Epithelial cell of esophagus (primary cell): Measurements from ENCODE around the gene TTC39A.

Experiments
- DNase-seq: peaks from one replicate; pipeline ENCODE4 v3.0.0; 2010; ENCODE audit warnings: low read depth
- H3K4me3 ChIP-seq: 2 replicates; pipeline ENCODE4 v1.5.1; 2011; ENCODE audit warnings: mild to moderate bottlenecking, low read length, control low read depth
- CTCF ChIP-seq: IDR thresholded peaks from 2 replicates; pipeline ENCODE4 v1.5.1; 2011; ENCODE audit warnings: low read depth, mild to moderate bottlenecking, low read length, control low read depth, inconsistent platforms; ENCODE audit not compliant: insufficient read depth; ENCODE audit errors: missing control alignments

The TTC39A gene

GRCh38 chr1:51346086-51346942 lies 16.0 kb upstream of the TTC39A start:
- TF ChIP-seq CTCF, result no peak

GRCh38 chr1:51345300-51345687 lies 14.9 kb upstream of the TTC39A start:
- TF ChIP-seq CTCF, result no peak
- no peak for DNase-seq
- no peak overlapping the region for H3K4me3 ChIP-seq

More at GRCh38 chr1:51346086-51346942, 16.0 kb upstream of the TTC39A start:
- H3K4me3 ChIP-seq, result no peak overlapping the region
- no peak for DNase-seq

GRCh38 chr1:51344602-51345299 lies 14.4 kb upstream of the TTC39A start:
- no peak for TF ChIP-seq CTCF
- peak overlapping the region; percentile 31 for H3K4me3 ChIP-seq

GRCh38 chr1:51344276-51344601 lies 13.9 kb upstream of the TTC39A start:
- H3K4me3 ChIP-seq, result peak overlapping the region; percentile 31
- TF ChIP-seq CTCF, result no peak
- DNase-seq, result no peak

More at GRCh38 chr1:51344602-51345299, 14.4 kb upstream of the TTC39A start:
- DNase-seq, result no peak

- DNase-seq, result no peak
- no peak for TF ChIP-seq CTCF
- H3K4me3 ChIP-seq, result no peak overlapping the region
Observed at GRCh38 chr1:51343624-51344023, 13.3 kb upstream of the TTC39A start.

- no peak for DNase-seq
- H3K4me3 ChIP-seq, result no peak overlapping the region
- no peak for TF ChIP-seq CTCF
Observed at GRCh38 chr1:51342591-51343206, 12.3 kb upstream of the TTC39A start.
